Naive thymus-derived CD8-positive, alpha-beta T cell (primary cell): ENCODE data around the gene ARL8B. TPM values are rescaled to one million over a fixed set of nuclear protein-coding genes. Genes with fewer than 3 reads are reported as not detected.
A peak's percentile ranks its signal among the peaks of the same experiment; 100 is the strongest.

Experiments used
- ATAC-seq, 2 donors: fragments of 150-1000 bp; cut with Tn5 transposase in 1 of 2; sonication (Bioruptor Pico), chemical (Tn5 transposase) in 1 of 2; 1 replicate in 1 of 2; 2 replicates in 1 of 2; pipeline ENCODE4 v1.10.0; 2021; ENCODE audit warnings: mild to moderate bottlenecking in 2 of 2, moderate library complexity in 2 of 2
- POLR2A ChIA-PET: fragments of 350-600 bp; sonication (Branson Sonifier 250); formaldehyde crosslinking; loops from one replicate; lab custom pipeline; 2021; ENCODE audit warnings: antibody characterized with exemption; lab: Charles Lee
- DNase-seq, 10 donors: peaks; one replicate each; pipeline versions ENCODE4 v3.0.0 to v3.0.0-alpha.2; 2020 to 2022
- H3K27ac Mint-ChIP-seq, 10 donors: one replicate each; pipeline ENCODE4 v1.8.0; 2020 to 2022; ENCODE audit warnings: mild to moderate bottlenecking in 10 of 10, mixed read lengths in 10 of 10, moderate library complexity in 4 of 10, inconsistent platforms in 1 of 10
- H3K27me3 Mint-ChIP-seq, 5 donors: one replicate each; pipeline ENCODE4 v1.8.0; 2021 to 2022; ENCODE audit warnings: mixed read lengths in 5 of 5
- H3K36me3 Mint-ChIP-seq, 3 donors: one replicate each; pipeline ENCODE4 v1.8.0; 2020 to 2022; ENCODE audit warnings: mixed read lengths in 3 of 3, mild to moderate bottlenecking in 2 of 3, inconsistent platforms in 1 of 3
- H3K4me1 Mint-ChIP-seq, 4 donors: one replicate each; pipeline ENCODE4 v1.8.0; 2021 to 2022; ENCODE audit warnings: mixed read lengths in 4 of 4
- H3K4me3 Mint-ChIP-seq, 10 donors: one replicate each; pipeline ENCODE4 v1.8.0; 2020 to 2022; ENCODE audit warnings: mild to moderate bottlenecking in 10 of 10, mixed read lengths in 10 of 10, moderate library complexity in 6 of 10, inconsistent platforms in 1 of 10
- H3K9me3 Mint-ChIP-seq, 9 donors: one replicate each; pipeline ENCODE4 v1.8.0; 2020 to 2022; ENCODE audit warnings: mixed read lengths in 9 of 9, mild to moderate bottlenecking in 3 of 9, inconsistent platforms in 1 of 9, moderate library complexity in 1 of 9
- polyA plus RNA-seq, 3 donors: library from polyadenylated mRNA; unstranded; fragments of 300-500 nt; fragmentation: Illumina TruSeq; gene quantifications; one replicate each; pipeline ENCODE4 v1.2.3, GENCODE V29; 2021
- total RNA-seq, 8 experiments: library from RNA in 2 of 8; stranded (reverse) in 2 of 8; gene quantifications; one replicate each; pipeline ENCODE4 v1.2.3 and lab custom pipeline; 2021 to 2026

Gene ARL8B
- total and polyA plus RNA-seq, 5 experiments from 2014 or later: 40.4 to 57.8 (median 49.8) TPM

DNA sequence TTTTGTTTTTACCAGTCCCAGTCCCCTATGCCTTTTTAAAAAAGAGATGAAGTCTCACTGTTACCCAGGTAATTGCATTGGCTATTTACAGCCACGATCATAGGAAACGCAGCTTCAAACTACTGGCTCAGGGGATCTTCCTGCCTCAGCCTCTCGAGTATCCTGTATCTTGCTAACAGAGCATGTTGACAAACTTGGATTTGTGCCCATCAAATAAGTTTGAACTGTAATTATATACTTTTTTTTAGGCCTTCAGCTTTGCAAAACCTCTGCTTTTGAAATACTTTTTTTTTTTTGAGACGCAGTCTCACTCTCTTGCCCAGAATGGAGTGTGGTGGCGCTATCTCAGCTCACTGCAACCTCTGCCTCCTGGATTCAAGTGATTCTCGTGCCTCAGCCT is 62.4 kb downstream of the ARL8B start:
- ATAC-seq (no peak), DNase-seq (no peak)
- Mint-ChIP-seq H3K4me3 (no peak overlapping the region), H3K36me3 (peaks cover 0 to 21% (median 0%) of the 10 kb centered on the region in 3 donors), H3K27ac (peak overlapping the region in 4 of 10 donors; percentile 19 to 90 (median 58)), H3K27me3 (no peaks in the 10 kb centered on the region), H3K9me3 (no peaks in the 10 kb centered on the region), H3K4me1 (peaks cover 11 to 61% (median 24%) of the 10 kb centered on the region in 4 donors)
- POLR2A ChIA-PET: no interaction called here

DNA sequence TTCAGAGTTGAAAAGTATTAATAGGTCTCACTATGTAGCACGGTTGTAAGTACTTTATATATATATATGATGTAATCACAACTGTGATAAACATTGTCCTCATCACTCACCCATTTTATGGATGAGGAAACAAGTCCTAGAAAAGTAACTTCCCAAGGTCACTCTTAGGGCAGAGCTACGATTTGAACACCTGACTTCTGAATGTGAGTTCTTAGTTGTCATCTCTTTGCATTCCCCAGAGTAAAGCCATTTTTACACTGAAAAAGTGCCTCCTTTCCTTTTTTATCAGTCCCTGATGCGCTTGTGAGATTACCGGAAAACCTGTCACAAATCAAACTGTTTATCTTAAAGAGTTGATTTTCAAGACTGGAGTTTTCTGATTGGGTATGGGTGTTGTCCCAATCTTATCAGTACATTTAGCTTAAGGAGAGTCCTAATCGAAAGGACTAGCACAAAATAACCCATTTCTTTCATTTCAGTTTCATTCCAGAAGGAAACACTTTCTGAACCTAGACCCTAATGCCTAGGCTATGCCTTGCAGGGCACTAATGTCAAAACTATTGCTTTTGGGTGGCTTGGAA is 63.1 kb downstream of the ARL8B start:
- peaks cover 15 to 62% (median 31%) of the 10 kb centered on the region in 4 donors for H3K4me1 Mint-ChIP-seq
- POLR2A ChIA-PET: interaction anchor here (1.5 to 5.1 kb wide), 2 partner anchors 9 to 12 kb away, joined by 3 to 116 read pairs; no protein-coding TSS in a partner anchor
- H3K9me3 Mint-ChIP-seq: no peaks in the 10 kb centered on the region
- peaks cover 0 to 16% (median 0%) of the 10 kb centered on the region in 3 donors for H3K36me3 Mint-ChIP-seq
- H3K27ac Mint-ChIP-seq: peak overlapping the region in 5 of 10 donors; percentile 15 to 91 (median 68)
- no peaks in the 10 kb centered on the region for H3K27me3 Mint-ChIP-seq
- H3K4me3 Mint-ChIP-seq: no peak overlapping the region
- no peak for ATAC-seq
- no peak for DNase-seq

DNA sequence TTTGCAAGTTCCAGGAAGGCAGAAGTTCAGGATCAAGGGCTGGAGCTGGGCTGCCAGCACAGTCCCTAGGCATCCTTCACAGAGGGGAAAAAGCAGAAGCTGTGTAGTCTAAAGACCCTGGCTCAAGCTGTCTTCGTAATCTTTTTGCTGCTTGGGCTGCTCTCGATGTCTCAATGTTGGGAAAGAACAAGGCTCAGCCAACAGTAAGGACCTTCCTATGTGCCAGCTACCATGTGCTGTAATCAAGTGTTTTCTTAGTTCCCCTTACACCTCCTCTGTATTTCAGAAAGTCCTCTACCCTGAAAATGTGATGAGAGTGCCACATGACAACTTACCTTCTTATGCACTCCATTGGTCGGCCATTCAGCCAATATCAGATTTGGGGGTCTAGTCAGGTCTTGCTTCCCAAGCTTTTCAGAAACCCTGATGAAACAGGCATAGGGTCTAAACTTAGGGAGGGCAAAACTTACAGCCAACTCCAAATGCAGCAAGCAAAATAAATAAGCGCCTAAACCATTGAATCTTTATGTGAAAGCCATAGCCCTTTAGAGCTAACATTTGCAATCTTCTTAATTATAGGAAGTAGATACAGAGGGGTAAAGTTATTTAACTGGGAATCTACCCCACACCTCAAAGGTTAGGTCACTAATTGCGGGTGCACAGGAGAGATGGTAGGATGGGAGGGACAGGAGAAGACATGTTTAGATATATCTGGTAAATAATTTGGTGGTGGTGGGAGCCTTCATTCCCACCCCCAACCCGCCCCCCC is 64.2 kb downstream of the ARL8B start:
- H3K27me3 Mint-ChIP-seq: no peaks in the 10 kb centered on the region
- no peaks in the 10 kb centered on the region for H3K9me3 Mint-ChIP-seq
- H3K4me3 Mint-ChIP-seq: peak overlapping the region; percentile 19 to 98 (median 82)

DNA sequence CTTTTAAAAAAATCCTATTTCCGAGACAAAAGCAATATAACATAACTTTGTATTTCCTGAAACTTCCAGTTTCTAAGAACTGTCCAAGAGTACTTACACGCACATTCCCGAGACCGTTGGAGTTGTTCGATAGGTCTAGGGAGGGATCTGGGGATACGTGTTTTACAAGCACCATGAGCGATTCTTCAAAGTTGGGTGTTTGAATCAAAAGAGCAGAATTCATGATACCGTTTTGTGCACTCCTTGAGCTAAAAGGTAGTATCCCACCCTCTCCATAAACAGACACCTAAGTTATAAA is 64.7 kb downstream of the ARL8B start:
- peaks cover 0 to 2% (median 0%) of the 10 kb centered on the region in 3 donors for H3K36me3 Mint-ChIP-seq
- H3K27ac Mint-ChIP-seq: peak overlapping the region; percentile 45 to 95 (median 91)
- DNase-seq (no peak), ATAC-seq (peak in 1 of 2 donors; percentile 5)
- H3K4me1 Mint-ChIP-seq: peaks cover 21 to 58% (median 40%) of the 10 kb centered on the region in 4 donors
- peak overlapping the region; percentile 82 to 98 (median 92) for H3K4me3 Mint-ChIP-seq
- H3K27me3 Mint-ChIP-seq: no peaks in the 10 kb centered on the region
- POLR2A ChIA-PET: interaction anchor here (1.1 to 5.1 kb wide), 3 partner anchors 10 to 32 kb away, joined by 4 to 116 read pairs (median 6); no protein-coding TSS in a partner anchor
- H3K9me3 Mint-ChIP-seq: no peaks in the 10 kb centered on the region

More for the DNA sequence above, 64.2 kb downstream of the ARL8B start:
- Mint-ChIP-seq H3K36me3 (peaks cover 0 to 7% (median 0%) of the 10 kb centered on the region in 3 donors), H3K4me1 (peaks cover 18 to 58% (median 35%) of the 10 kb centered on the region in 4 donors), H3K27ac (peak overlapping the region in 9 of 10 donors; percentile 69 to 95 (median 90))
- POLR2A ChIA-PET: interaction anchor here (1.5 to 5.1 kb wide), 2 partner anchors 8 to 11 kb away, joined by 3 to 116 read pairs; no protein-coding TSS in a partner anchor
- no peak for ATAC-seq
- DNase-seq: no peak

DNA sequence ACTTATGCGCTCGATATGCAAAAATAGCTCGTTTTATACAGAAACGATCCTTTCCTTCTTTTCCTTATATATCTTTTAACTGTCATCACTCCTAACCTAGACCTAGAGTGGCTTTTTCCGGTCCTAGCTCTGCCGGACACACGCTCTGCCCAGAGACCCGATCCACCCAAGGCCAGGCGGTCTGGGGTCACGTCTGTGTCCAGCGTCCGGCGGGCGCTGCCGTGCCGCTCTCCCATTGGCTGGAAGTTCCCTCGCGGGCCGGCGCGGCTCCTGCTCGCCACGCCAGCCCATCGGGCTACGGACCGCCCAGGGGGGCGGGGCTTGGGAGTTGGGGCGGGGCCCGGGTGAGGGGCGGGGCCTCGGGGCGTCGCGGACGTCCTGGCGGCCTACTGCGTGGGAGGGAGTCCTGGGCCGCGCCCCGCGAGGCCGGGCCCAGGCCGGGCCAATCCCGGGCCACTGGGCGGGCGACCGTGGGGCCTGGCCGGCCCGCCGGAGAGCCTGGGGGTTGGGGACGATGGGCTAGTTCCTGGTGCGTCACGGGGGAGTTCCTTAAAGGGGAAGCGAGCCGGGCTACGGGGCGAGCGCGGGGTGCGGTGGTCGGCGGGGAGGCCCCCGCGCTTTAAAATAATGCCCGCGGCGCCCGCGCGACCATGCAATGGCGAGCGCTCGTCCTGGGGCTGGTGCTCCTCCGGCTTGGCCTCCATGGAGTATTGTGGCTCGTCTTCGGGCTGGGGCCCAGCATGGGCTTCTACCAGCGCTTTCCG is 65.2 kb downstream of the ARL8B start, which contains the start of gene EDEM1:
Gene EDEM1 (plus strand): TSS at position 552 of the 764 bp plus-strand sequence. CDS start 99 bp downstream, at position 651.
- Mint-ChIP-seq H3K4me3 (peak within 1 kb of the TSS; percentile 91 to 100 (median 98)), H3K4me1 (peaks cover 26 to 58% (median 45%) of the 10 kb centered on the region in 4 donors), H3K9me3 (no peaks in the 10 kb centered on the region), H3K27ac (peak within 1 kb of the TSS; percentile 95 to 100 (median 99)), H3K27me3 (no peaks in the 10 kb centered on the region), H3K36me3 (no peaks in the 10 kb centered on the region)
- POLR2A ChIA-PET: interaction anchor here (0.6 to 5.1 kb wide), 10 partner anchors 9 to 694 kb away, joined by 3 to 116 read pairs (median 4); partner anchors contain the start of gene ITPR1
- DNase-seq (peak; percentile 85 to 95 (median 90)), ATAC-seq (peak; percentile 85)

DNA sequence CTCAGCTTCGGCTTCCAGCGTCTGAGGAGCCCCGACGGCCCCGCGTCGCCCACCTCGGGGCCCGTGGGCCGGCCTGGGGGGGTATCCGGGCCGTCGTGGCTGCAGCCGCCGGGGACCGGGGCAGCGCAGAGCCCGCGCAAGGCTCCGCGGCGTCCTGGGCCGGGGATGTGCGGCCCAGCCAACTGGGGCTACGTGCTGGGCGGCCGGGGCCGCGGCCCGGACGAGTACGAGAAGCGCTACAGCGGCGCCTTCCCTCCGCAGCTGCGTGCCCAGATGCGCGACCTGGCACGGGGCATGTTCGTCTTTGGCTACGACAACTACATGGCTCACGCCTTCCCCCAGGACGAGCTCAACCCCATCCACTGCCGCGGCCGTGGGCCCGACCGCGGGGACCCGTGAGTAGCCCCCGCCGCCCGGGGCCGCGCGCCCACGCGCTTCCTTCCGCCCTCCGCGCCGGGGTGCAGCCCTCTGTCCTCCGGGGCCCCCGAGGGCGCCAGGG is 65.9 kb downstream of the ARL8B start:
- Mint-ChIP-seq H3K4me1 (peaks cover 31 to 63% (median 52%) of the 10 kb centered on the region in 4 donors), H3K36me3 (peaks cover 0 to 5% (median 0%) of the 10 kb centered on the region in 3 donors), H3K27ac (peak overlapping the region; percentile 90 to 100 (median 99)), H3K9me3 (no peaks in the 10 kb centered on the region), H3K4me3 (peak overlapping the region; percentile 91 to 100 (median 98)), H3K27me3 (no peaks in the 10 kb centered on the region)
- DNase-seq (peak; percentile 32 to 75 (median 53)), ATAC-seq (peak; percentile 29 to 33)
- POLR2A ChIA-PET: interaction anchor here (0.6 to 5.1 kb wide), 13 partner anchors 9 to 695 kb away, joined by 3 to 116 read pairs (median 4); partner anchors contain the start of genes ARL8B and ITPR1

DNA sequence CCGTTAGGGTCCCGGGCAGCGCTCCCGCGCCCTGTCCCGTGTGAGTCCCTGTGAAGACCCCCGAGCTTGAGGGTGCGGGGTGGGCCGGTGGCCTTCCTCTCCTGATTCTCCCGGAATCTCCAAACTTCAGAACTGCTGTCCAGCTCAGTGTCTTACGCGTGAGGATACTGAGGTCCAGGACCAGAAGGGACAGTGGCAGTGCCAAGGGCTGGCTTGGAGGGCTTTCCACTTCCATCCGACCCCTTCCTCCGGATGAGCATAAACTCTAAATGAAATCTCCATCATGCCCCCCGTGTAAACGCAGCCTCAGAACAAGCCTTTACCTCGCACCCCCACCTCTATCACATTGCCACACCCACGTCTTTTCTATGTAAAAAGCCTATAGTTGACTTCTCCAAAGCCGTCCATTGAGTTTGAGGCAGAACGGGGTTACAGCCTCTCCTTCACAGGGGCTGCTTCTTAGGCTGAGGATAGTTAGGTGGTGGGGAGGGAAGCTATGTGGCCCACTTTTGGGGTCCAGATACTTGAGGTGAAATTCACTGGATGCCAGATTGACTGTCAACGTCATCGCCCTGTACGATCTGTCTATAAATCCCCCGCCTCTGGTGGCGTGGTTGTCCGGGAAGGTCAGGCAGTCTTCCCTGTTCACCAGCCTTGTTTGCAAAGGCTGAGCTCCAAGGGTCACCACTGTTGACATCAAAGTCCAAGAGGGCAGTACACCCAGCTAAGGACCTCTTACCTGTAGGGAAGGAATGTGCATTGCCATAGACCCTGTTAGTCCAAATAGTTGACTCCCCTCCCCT is 66.5 kb downstream of the ARL8B start:
- peaks cover 32 to 65% (median 56%) of the 10 kb centered on the region in 4 donors for H3K4me1 Mint-ChIP-seq
- no peaks in the 10 kb centered on the region for H3K9me3 Mint-ChIP-seq

DNA sequence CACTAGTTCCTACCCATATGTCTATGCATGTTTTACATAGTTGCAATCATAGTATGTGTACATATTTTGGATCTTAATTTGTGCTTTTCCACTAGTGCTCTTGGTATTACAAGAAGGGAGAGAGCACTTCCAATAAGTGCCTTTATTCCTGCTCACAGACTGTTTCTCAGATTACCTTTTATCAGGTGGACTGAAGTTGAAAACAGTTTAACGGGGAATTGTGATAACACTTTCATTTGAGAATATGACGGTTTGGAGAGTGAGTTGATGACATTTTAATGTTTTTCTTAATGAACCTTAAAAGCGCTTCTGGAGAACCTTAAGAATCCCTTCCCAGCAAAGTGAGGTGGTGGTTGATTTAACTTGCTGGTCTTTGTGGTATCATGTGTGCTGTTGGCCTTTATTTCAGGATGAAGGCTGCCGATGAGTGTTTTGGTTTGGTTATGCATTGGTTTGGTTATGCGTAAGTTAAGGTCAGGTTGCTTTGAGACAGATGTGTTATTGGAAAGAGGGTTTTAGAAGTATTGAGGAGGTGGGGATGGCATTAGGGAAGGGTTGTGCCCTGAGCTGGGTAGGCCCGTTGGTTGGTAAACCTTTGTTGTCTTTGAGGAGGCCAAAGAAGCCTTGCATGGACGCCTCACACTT is 68.2 kb downstream of the ARL8B start:
- H3K4me3 Mint-ChIP-seq: peak overlapping the region; percentile 84 to 100 (median 98)
- no peaks in the 10 kb centered on the region for H3K27me3 Mint-ChIP-seq
- no peak for ATAC-seq
- H3K4me1 Mint-ChIP-seq: peaks cover 46 to 76% (median 73%) of the 10 kb centered on the region in 4 donors
- POLR2A ChIA-PET: interaction anchor here (5.1 kb wide), 1 partner anchor 7 kb away, joined by 116 read pairs; no protein-coding TSS in a partner anchor
- H3K27ac Mint-ChIP-seq: peak overlapping the region; percentile 57 to 99 (median 90)
- peaks cover 0 to 18% (median 4%) of the 10 kb centered on the region in 3 donors for H3K36me3 Mint-ChIP-seq
- H3K9me3 Mint-ChIP-seq: no peaks in the 10 kb centered on the region
- DNase-seq: no peak

More for the DNA sequence above, 66.5 kb downstream of the ARL8B start:
- ATAC-seq (peak; percentile 35 to 50), DNase-seq (peak; percentile 18 to 80 (median 58))
- Mint-ChIP-seq H3K36me3 (peaks cover 0 to 8% (median under 1%) of the 10 kb centered on the region in 3 donors), H3K27me3 (no peaks in the 10 kb centered on the region), H3K27ac (peak overlapping the region; percentile 95 to 100 (median 99)), H3K4me3 (peak overlapping the region; percentile 91 to 100 (median 98))
- POLR2A ChIA-PET: interaction anchor here (0.7 to 5.1 kb wide), 13 partner anchors 9 to 1994 kb away, joined by 3 to 116 read pairs (median 4); partner anchors contain the start of genes ARL8B and ITPR1

DNA sequence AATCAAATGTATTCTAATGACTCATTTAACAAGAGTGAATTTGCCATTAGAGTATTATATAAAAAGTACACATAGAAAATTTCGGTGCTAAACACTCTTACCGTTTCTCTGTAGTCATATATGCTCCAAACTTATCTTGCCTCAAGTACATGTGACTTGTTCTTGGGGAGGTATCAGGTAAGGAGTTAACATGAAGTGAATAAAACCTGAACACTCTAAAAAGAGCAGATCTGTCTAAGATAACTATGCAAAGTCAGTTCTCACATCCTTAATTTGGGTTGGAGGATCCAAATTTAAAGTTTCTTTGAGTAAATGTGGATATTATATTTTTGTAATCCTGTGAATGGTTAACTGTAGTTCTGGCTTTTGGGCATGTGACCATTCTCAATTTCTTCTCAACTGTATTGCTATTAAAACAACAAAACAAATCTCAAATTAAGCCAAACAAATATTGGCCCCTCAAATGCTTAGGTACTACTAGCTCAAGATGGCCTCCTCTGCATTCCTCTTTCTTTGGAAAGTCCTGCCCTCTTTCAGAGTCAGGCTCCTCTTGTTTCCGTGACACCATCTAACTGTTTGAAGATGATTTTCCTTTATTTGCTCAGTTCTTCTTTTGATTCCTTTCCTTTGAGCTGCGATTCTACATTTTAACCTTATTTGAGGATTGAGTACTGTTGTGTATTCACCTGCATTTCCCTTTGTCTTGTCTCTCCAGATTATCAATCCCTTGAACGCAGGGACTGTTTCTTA is 69.6 kb downstream of the ARL8B start:
- DNase-seq (no peak), ATAC-seq (no peak)
- Mint-ChIP-seq H3K27me3 (no peaks in the 10 kb centered on the region), H3K27ac (peak overlapping the region; percentile 58 to 99 (median 87)), H3K4me3 (peak overlapping the region; percentile 19 to 74 (median 60)), H3K4me1 (peaks cover 45 to 81% (median 78%) of the 10 kb centered on the region in 4 donors), H3K36me3 (peaks cover 0 to 21% (median 9%) of the 10 kb centered on the region in 3 donors), H3K9me3 (peaks cover 0 to 2% (median 0%) of the 10 kb centered on the region in 9 donors)
- POLR2A ChIA-PET: no interaction called here
